WERI-Rb-1 (cell line): ENCODE measurements around the gene KLHL21.
A peak's percentile ranks its signal among the peaks of the same experiment; 100 is the strongest.

ENCODE experiments used
- DNase-seq: peaks from one replicate; pipeline ENCODE4 v3.0.0-alpha.2; 2020
- H3K27ac ChIP-seq: fragments of 250-450 bp; sonication (Bioruptor Pico); 2 replicates; pipeline ENCODE4 v1.5.1; 2020; ENCODE audit warnings: mild to moderate bottlenecking, moderate library complexity
- H3K27me3 ChIP-seq: fragments of 250-450 bp; sonication (Bioruptor Pico); 2 replicates; pipeline ENCODE4 v1.5.1; 2021; ENCODE audit warnings: mild to moderate bottlenecking, low read depth, moderate library complexity; ENCODE audit not compliant: insufficient read depth, severe bottlenecking
- H3K36me3 ChIP-seq: fragments of 250-450 bp; sonication (Bioruptor Pico); 2 replicates; pipeline ENCODE4 v1.5.1; 2020; ENCODE audit warnings: mild to moderate bottlenecking, moderate library complexity
- H3K4me3 ChIP-seq: 2 replicates; pipeline ENCODE4 v1.5.1; 2011; ENCODE audit warnings: low read depth, mild to moderate bottlenecking, control low read depth, low read length
- H3K9me3 ChIP-seq: fragments of 250-450 bp; sonication (Bioruptor Pico); 2 replicates; pipeline ENCODE4 v1.5.1; 2021; ENCODE audit warnings: mild to moderate bottlenecking, moderate library complexity; ENCODE audit not compliant: severe bottlenecking
- CTCF ChIP-seq: IDR thresholded peaks from 2 replicates; pipeline ENCODE4 v1.5.1; 2011; ENCODE audit warnings: low read depth, mild to moderate bottlenecking, control low read depth, inconsistent platforms, low read length

Gene KLHL21

GRCh38 chr1:6621429-6622391, 19.0 kb upstream of the KLHL21 start:
- no peak for TF ChIP-seq CTCF

GRCh38 chr1:6619045-6619444, 16.4 kb upstream of the KLHL21 start:
- peaks cover 78% of the 10 kb centered on the region for H3K36me3 ChIP-seq
- no peak for DNase-seq
- no peak for TF ChIP-seq CTCF
- H3K27ac ChIP-seq: no peak overlapping the region
- H3K9me3 ChIP-seq: no peaks in the 10 kb centered on the region
- no peaks in the 10 kb centered on the region for H3K27me3 ChIP-seq
- H3K4me3 ChIP-seq: no peak overlapping the region

More at GRCh38 chr1:6621429-6622391, 19.0 kb upstream of the KLHL21 start:
- no peaks in the 10 kb centered on the region for H3K27me3 ChIP-seq
- no peak for DNase-seq
- no peak overlapping the region for H3K4me3 ChIP-seq
- no peak overlapping the region for H3K27ac ChIP-seq
- H3K36me3 ChIP-seq: peaks cover 76% of the 10 kb centered on the region
- H3K9me3 ChIP-seq: no peaks in the 10 kb centered on the region

- H3K27me3 ChIP-seq: no peaks in the 10 kb centered on the region
- no peak for DNase-seq
- peaks cover 44% of the 10 kb centered on the region for H3K36me3 ChIP-seq
- H3K27ac ChIP-seq: peak overlapping the region; percentile 43
- no peak for TF ChIP-seq CTCF
- H3K9me3 ChIP-seq: no peaks in the 10 kb centered on the region
- H3K4me3 ChIP-seq: peak overlapping the region; percentile 69
Measured at GRCh38 chr1:6614929-6615785, 12.5 kb upstream of the KLHL21 start.

GRCh38 chr1:6614019-6614928, 11.6 kb upstream of the KLHL21 start:
- peak; percentile 67 for DNase-seq
- no peaks in the 10 kb centered on the region for H3K27me3 ChIP-seq

More at GRCh38 chr1:6614019-6614928, 11.6 kb upstream of the KLHL21 start:
- Histone ChIP-seq H3K4me3 (peak overlapping the region; percentile 69), H3K27ac (peak overlapping the region; percentile 99), H3K36me3 (peaks cover 35% of the 10 kb centered on the region), H3K9me3 (no peaks in the 10 kb centered on the region)
- TF ChIP-seq CTCF: no peak
